HG03442 (cell line): ENCODE data around the gene CEP290.
"Not testable (repeated sequence)": the region's sequence is repeated elsewhere in the genome, so short reads cannot be mapped to it uniquely, and the experiment has no call there.

ENCODE experiments used
- ATAC-seq: cut with Tn5 transposase; IDR thresholded peaks from one replicate; pipeline ENCODE4 v1.9.1; 2021; ENCODE audit warnings: mild to moderate bottlenecking, moderate library complexity; ENCODE audit not compliant: unreplicated experiment

Gene CEP290

DNA sequence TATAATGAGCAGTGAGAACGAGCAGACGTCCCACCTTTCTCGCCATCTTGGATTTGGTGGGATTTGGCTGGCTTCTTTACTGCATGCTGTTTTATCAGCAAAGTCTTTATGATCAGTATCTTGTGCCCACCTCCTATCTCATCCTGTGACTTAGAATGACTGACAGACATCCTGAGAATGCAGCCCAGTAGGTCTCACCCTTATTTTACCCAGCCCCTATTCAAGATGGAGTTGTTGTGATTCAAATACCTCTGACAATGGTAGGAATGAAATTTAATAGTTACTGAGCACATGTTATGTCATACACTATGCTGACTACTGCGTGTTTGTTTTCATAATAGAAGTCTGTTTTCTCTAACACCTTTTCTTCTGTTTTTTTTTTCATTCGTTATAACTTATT is 2.1 kb upstream of the CEP290 start:
- ATAC-seq, result no peak

DNA sequence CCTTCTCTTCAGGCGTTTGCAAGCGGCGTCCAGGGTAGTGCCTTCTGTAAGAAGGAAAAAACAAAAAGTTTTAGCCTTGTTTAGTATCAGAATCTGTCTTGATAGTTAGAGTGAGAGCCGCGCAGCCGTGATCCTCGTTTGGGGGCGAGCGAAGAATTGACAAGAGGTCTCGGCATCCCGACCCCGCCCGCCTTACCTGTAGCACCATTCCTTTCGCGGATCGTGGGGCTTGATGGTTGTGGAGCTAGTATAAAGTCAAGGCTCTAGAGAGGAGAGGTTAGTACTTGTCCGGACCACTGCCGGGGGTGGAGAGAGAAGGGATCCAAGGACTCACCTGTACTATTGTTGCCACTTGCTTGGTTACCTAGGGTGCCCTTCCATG is 713 bp upstream of the CEP290 start:
- no peak for ATAC-seq

DNA sequence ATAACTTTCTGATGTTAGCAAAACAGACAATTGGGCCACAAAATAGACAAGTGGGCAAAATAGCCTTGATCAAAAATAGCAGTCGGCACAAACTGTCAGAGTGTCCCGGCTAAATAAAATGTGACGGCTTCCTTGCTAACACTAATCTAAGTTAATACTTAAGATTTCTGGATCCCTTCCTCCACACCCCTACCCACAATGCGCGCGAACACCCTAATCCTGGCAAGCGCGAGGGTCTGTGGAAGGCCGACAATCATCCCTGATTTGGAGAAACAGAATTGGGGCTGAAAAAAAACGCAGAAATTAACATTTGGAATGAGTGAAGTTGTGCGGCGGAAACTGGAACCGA is 489 bp downstream of the CEP290 start:
- ATAC-seq, result no peak

DNA sequence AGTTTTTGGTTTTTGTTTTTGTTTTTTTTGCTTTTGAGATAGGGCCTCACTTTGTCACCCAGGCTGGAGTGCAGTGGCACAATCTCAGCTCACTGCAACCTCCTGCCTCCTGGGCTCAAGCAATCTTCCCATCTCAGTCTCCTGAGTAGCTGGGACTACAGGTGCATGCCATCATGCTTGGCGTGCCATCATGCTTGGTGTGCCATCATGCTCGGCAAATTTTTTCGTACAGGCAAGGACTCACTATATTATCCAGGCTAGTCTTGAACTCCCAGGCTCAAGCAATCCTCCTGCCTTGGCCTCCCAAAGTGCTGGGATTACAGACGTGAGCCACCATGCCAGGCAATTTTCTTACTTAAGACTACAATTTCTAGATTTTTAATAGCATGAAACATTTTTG is 2.2 kb downstream of the CEP290 start:
- not testable (repeated sequence) for ATAC-seq

DNA sequence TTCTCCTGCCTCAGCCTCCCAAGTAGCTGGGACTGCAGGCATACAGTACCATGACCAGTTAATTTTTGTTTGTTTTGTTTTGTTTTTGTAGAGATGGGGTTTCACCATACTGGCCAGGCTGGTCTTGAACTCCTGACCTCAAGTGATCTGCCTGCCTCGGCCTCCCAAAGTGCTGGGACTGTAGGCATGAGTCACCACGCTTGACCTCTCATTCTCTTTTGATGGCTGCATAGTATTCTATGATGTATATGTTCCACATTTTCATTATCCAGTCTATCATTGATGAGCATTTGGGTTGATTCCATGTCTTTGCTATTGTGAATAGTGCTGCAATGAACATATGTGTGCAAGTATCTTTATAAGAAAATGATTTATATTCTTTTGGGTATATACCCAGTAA is 8.7 kb downstream of the CEP290 start:
- ATAC-seq, result not testable (repeated sequence)

DNA sequence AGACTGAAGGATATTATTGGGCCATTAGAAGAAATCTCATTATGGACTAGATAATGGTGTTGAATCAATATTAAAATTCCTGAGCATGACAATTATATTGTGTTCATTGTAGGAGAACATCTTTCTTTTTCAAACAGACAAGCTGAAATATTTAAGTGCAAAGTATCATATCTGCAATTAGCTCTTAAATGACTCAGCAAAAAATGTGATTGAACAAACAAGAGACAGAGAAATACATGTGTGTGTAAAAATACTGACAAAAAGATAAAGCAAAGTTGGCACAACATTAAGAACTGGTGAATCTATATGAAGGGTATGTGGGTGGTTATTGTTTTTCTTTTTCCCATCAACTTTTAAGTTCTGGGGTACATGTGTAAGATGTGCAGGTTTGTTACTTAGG is 9.5 kb downstream of the CEP290 start:
- ATAC-seq, result no peak

DNA sequence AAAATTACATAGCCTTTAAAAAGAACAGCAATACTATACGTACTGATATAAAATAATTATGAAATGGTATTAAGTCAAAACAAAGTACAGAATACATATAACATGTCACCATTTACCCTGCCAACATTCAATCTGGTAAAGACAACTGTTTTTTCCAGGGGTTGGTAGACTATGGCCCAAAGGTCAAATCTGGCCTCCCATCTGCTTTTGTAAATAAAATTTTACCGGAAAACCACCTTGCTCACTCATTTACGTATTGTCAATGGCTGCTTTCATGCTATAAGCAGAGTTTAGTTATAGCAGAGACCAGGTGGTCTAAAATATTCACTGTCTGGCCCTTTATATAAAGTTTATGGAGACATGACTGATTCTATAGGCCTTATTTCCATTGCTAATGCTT is 14.0 kb downstream of the CEP290 start:
- no peak for ATAC-seq

DNA sequence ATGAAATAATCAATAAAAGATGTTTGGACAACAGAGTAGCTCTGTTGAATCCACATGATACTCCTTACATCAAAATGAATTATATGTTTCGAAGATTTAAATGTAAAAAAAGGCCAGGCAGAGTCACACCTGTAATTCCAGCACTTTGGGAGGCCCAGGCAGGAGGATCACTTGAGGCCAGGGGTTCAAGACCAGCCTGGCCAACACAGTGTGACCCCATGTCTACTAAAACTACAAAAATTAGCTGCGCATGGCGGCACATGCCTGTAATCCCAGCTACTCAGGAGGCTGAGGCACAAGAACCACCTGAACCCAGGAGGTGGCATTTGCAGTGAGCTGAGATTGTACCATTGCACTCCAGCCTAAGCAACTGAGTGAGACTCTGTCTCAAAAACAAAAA is 14.8 kb downstream of the CEP290 start:
- ATAC-seq, result no peak

DNA sequence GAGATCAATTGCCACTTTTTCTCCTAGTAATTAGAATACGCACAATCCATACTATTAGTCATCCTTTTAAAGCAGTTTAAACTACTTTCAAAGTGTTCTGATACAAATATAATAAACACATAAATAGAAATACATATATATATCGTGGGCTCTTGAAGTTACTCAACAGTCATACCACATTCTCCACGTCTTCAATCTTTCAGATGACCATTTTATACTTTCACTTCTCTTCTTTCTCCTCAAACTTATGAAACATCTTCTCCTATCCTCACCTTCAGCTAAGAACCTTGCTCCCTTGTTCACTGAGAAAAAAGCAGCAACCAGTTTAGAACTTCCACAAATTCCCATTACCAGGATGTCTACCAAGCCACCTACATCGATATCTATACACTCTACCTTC is 19.2 kb downstream of the CEP290 start:
- ATAC-seq, result no peak

DNA sequence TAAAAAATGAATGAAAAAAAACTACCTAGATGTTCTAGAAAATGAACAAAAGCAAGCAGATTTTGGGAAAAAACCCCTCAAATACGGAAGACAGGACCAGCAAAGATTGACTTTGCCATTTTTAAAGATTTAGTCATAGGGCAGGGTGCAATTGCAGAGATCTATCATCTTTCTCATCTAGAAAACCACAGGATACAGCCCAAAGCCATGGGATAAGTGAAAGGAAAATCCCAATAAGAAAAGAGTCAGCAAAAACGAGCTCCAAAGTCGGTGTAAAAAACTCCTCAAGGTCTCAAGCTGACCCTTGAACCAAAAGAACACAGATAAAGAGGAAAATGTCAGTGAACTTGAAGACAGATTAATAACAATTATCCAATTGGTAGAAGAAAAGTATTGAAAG is 28.0 kb downstream of the CEP290 start:
- no peak for ATAC-seq

DNA sequence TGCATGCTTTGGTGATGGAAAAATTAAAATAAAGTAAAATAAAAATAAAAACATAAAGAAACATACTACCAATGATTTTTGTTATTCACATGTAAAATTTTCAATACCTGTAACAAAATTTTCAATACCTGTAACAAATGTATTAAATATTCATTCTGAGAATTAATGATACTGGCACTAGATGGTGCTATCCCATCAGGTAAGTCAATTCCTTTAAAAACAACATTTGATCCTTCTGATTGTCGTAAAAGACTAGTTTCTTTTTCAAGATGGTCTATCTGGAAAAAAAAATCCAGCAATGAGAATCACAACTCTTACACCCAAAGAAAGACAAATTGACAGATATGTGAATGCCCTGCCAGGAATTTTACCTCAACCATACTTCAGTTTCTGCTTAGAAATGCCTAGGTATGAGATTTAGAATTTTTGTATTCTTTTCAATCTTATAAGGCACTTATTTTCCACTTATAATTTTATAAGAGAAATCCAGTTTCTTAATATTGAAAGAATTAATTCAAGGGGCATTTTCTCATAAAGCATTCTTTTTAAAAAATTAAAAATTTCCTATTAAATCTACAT is 30.7 kb downstream of the CEP290 start:
- no peak for ATAC-seq

DNA sequence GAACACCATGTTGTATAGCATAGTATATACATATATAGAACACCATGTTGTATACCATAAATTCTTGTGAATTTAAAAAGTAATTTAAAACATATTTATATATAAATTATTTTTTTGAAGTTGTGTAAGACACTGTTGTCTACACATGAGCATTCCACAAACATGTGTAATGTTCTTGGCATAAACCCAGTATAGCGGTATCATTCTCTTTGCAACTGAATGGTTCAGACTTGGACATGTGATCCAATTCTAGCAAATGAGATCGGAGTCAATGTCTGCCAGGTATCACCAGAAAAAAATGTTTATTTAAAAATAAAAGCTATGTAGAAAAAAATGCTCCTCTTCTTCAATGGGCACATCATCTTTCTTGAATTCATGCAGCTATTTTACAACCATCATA is 33.9 kb downstream of the CEP290 start:
- ATAC-seq, result no peak

DNA sequence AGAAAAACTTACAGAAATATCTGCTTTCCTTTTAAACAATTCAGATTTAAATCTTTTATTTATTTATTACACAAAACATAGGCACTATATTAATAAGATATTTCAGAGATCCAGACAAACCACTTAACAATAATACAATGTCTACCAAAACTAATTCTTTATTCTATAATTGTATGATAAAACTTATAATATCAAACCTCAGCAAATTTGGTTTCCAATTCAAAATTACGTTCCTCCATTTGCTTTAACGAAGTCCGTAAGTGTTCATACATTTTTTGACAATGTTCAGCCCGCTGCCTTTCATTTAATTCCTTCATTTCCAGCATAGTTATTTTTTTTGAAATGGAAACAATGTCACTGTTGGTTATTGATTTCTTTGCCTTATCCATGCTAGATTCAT is 48.3 kb downstream of the CEP290 start:
- ATAC-seq, result no peak

DNA sequence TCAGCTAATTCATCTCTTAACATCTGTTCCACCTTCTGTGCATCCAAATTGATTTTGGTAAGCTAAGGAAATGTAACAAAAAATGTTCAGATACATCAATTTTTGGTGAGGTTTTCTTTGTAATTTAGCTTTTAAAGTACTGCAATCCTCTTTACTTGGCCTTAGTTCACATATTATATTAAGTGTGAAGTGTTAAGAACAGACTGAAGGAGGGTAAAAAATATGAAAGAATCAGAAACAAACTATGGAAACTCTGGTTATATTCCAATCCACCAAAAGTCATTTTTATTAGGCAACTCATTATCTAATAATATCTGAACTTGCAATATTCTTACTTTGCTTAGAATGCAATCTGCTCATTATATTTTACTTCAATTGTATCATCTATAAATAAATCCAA is 49.1 kb downstream of the CEP290 start:
- ATAC-seq, result no peak

DNA sequence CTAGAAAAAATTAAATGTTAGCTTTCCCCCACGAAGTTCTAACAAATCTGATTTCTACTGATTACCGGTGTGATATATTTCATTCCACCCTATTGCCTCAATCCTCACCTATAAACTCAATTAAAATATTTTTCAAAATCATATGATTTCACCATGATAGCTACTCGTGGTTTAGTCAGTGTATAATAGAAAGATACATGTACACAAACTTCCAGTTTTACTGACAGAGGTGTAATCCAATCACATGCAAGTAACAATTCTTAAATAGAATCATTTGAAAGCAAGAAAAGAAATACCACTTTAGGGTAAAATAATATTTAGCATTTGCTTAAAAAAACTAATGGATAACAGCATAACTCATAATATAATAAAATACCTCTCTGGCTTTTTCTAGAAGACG is 57.7 kb downstream of the CEP290 start:
- ATAC-seq, result no peak

DNA sequence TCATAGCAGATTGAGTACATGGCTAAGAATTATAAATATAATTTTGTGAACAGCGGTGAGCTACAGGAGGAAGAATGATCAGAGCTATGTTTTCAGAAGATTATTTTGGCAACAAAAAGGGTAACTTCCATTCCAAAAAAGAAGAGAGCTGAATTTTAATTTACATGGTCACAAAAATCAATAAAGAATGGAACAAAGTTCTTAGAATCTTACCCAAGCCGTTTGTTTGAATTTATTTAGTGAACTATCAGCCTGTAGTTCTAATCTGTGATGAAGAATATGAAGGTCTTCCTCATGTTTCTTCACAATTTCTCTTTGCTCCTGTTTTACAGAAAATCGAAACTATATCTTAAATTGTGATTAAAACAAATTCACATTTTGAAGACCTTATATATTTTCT is 58.3 kb downstream of the CEP290 start:
- no peak for ATAC-seq

DNA sequence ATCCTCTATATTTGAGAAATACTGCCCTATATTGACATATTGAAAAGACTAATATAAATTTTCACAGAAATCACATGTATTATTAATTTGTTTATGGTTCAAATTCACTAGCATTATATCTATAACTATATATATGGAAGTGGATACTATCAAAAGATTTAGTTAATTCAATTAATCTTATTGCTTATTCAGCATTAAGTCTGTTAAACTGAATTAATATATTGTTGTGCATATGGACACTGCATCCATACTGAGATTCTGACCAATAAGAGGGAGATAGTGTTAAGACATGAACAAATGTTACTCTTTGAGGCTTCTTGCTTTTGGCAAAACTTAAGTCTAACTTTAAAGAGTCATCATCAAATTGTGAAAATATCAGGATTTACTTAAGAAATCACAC is 60.6 kb downstream of the CEP290 start:
- no peak for ATAC-seq

DNA sequence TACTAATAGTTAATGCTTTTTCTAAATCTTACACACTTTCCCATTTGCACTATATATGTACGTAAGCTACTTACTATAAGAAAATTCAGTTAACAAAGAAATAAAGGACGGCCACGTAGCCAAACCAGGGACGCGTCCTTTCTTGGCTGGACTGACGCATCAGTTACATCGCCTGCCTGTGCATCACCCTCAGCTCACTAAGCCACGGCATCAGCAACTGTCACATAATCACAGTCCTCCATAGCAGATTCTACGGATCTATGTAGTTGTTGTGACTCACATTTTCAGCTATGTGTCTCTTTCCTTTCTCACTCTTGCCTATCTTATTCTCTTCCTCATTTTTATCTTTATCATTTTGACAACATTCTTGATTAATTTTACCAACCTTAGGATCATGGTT is 74.6 kb downstream of the CEP290 start:
- ATAC-seq, result no peak

DNA sequence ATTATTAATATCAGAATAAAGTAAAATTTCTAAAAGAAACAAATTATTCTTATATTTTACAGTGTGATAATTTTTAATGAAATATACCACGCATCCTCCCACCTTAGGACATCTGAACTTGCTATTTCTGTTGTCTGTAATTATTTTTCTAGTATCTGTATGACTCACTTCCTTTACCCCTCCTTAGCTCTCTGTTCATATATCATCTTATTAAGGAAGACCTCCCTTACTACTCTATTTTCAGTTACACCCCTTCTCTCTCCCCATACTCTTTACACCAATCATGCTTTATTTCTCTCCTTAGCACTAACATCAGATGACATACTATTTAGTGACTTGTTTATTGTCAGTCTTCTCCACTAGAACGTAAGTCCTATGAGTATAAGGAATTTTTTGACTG is 78.5 kb downstream of the CEP290 start:
- peak; percentile 89 for ATAC-seq

DNA sequence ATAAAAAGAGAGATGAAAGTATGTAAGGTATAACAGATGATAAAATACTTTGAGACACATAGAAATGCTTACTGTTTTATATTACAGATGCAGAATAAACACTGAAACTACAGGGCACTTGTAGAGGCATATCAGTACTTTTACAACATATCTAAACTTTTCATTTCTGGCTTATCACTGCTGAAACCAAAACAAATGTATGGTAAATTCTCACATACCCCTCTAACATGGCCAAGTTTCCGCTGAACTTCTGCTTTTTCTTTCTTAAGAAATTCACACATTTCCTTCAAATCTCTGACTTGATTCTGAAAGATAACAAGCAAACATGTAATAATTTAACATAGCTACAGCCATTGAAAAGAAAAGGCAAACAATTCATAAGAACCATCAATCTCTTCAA is 79.4 kb downstream of the CEP290 start:
- ATAC-seq, result peak; percentile 54

DNA sequence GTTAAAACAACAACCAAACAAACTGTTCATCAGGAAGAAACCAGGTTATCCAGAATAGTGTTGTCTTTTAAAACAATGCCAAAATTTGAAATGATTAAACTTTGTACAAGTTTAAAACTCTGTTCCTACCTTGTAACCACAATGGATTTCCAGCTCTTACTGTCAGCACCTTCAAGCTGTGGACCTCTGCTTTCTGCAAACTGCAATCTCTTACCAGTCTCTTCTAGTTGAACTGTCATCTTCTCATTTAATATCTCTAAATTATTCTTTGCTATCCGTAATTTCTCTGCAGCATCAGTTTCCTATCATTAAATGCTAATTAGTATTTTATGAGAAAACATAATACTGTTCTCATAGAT is 83.2 kb downstream of the CEP290 start:
- no peak for ATAC-seq

DNA sequence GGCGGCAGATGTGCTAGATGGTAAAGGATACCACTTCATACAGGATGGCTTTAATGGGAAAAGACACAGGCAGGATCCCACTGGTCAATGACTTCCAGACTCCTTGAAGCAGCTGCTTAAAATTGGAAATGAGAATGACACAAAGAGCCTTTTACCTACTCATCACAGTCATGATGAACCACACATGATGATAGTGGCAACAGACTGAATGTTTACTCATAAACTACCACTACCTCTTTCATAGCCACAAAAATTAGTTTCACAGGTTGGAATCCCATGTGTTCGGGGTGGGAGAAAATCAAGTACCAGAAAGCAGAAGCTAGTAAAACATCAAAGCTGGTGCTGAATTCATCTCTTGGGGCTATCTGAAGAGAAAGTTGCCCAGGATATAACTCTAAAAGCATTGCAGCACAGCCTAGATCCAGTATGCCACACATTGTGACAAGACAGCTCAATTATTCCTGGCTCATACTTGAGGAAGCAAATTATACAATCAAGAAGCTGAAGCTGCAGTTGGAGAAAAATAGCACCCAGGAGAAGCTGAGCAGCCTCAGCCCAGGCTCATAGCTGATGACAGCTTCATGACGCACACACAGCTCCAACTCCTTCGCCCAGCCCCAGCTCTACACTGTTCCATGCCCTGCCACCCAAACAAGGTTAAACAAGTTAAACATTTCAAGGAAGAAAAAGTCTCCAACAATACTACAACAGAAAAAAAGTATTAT is 83.7 kb downstream of the CEP290 start:
- no peak for ATAC-seq

DNA sequence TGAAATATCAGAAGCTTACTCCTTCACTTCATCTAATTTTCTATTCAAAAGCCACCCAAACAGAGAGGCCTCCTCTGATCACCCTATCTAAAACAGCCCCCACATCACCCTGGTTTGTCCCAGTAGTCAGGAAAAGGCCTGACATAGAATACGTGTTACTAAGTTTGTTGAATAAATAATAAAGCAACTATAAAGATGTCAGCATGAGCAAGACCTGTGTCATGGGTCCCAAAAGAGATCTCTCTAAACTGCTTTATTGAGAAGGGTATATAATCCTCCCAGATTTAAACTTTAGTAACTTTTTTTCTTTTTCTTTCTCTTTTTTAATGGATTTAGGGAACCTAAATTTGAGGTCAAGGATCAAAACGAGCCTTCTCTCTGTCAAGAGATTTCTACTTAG is 85.3 kb downstream of the CEP290 start:
- ATAC-seq, result no peak
